ENCODE results near the gene GIMAP8. TPM values are rescaled to one million over a fixed set of nuclear protein-coding genes. Genes with fewer than 3 reads are reported as not detected.

Gene GIMAP8
- total RNA-seq, 4 donors from 2014 or later, result 0.38 to 12.2 (median 2.4) TPM

- 62 to 83% methylated on average over 2 to 5 of the region's 7 CpGs for WGBS, 2 donors
- Histone ChIP-seq H3K4me1 (peaks cover 2 to 18% (median 10%) of the 10 kb centered on the region in 3 donors), H3K36me3 (no peaks in the 10 kb centered on the region), H3K27me3 (no peaks in the 10 kb centered on the region), H3K4me3 (no peak overlapping the region), H3K27ac (no peak overlapping the region), H3K9me3 (peaks cover 0 to 12% (median 9%) of the 10 kb centered on the region in 3 donors)
- TF ChIP-seq CTCF (IDR thresholded peaks at IDR 0.05) (no peak), POLR2A (IDR thresholded peaks at IDR 0.05) (no peak)
- no peak for DNase-seq
- intact Hi-C loops (cut with DNase I), result loop anchor here (5.0 kb wide), 1 partner anchor 312 kb away; no protein-coding TSS in a partner anchor
Observed at GRCh38 chr7:150444674-150445365, 5.6 kb upstream of the GIMAP8 start.

GRCh38 chr7:150446288-150446938 is 4.0 kb upstream of the GIMAP8 start:
- no peak overlapping the region for H3K4me3 ChIP-seq
- TF ChIP-seq POLR2A (IDR thresholded peaks at IDR 0.05) (no peak), CTCF (IDR thresholded peaks at IDR 0.05) (no peak)
- peaks cover 0 to 9% (median 9%) of the 10 kb centered on the region in 3 donors for H3K9me3 ChIP-seq
- DNase-seq, result no peak
- intact Hi-C loops (cut with DNase I), result loop anchor here (5.0 kb wide), 1 partner anchor 311 kb away; no protein-coding TSS in a partner anchor
- H3K27ac ChIP-seq, result no peak overlapping the region
- no peaks in the 10 kb centered on the region for H3K36me3 ChIP-seq
- 45 to 72% methylated on average over 2 of the region's 2 CpGs for WGBS, 2 donors
- peaks cover 2 to 20% (median 10%) of the 10 kb centered on the region in 3 donors for H3K4me1 ChIP-seq
- H3K27me3 ChIP-seq, result peaks cover 0 to 11% (median 0%) of the 10 kb centered on the region in 4 donors

- TF ChIP-seq POLR2A (IDR thresholded peaks at IDR 0.05), result no peak
- Histone ChIP-seq H3K4me1 (peaks cover 2 to 20% (median 10%) of the 10 kb centered on the region in 3 donors), H3K9me3 (no peaks in the 10 kb centered on the region), H3K27me3 (peaks cover 0 to 18% (median 0%) of the 10 kb centered on the region in 4 donors), H3K27ac (no peak overlapping the region), H3K4me3 (no peak overlapping the region), H3K36me3 (no peaks in the 10 kb centered on the region)
- WGBS, 2 donors, result 72 to 79% methylated on average over 25 to 32 of the region's 32 CpGs
- intact Hi-C loops (cut with DNase I), result loop anchor here (5.0 kb wide), 1 partner anchor 309 kb away; no protein-coding TSS in a partner anchor
- DNase-seq, result no peak
Observed at GRCh38 chr7:150447966-150448788, 2.3 kb upstream of the GIMAP8 start.

GRCh38 chr7:150448789-150449147 is 1.7 kb upstream of the GIMAP8 start:
- Histone ChIP-seq H3K4me1 (peaks cover 2 to 20% (median 10%) of the 10 kb centered on the region in 3 donors), H3K27ac (peak overlapping the region in 3 of 4 donors; percentile 50 to 85 (median 84)), H3K4me3 (no peak overlapping the region), H3K9me3 (no peaks in the 10 kb centered on the region), H3K36me3 (no peaks in the 10 kb centered on the region), H3K27me3 (peaks cover 0 to 18% (median 0%) of the 10 kb centered on the region in 4 donors)
- 0% methylated on average over 4 to 6 of the region's 6 CpGs for WGBS, 2 donors
- TF ChIP-seq CTCF (IDR thresholded peaks at IDR 0.05) (peak; percentile 79 to 92 (median 84)), POLR2A (IDR thresholded peaks at IDR 0.05) (no peak)
- intact Hi-C loops (cut with DNase I), result loop anchor here (5.0 kb wide), 1 partner anchor 309 kb away; no protein-coding TSS in a partner anchor
- DNase-seq, result peak; percentile 33

- no peak for DNase-seq
- peaks cover 0 to 18% (median 0%) of the 10 kb centered on the region in 4 donors for H3K27me3 ChIP-seq
- WGBS, 2 donors, result 71 to 80% methylated on average over 8 to 9 of the region's 11 CpGs
- H3K36me3 ChIP-seq, result no peaks in the 10 kb centered on the region
- intact Hi-C loops (cut with DNase I), result loop anchor here (5.0 kb wide), 1 partner anchor 308 kb away; no protein-coding TSS in a partner anchor
- no peak overlapping the region for H3K4me3 ChIP-seq
- TF ChIP-seq POLR2A (IDR thresholded peaks at IDR 0.05) (no peak), CTCF (IDR thresholded peaks at IDR 0.05) (no peak)
- H3K4me1 ChIP-seq, result peaks cover 2 to 20% (median 10%) of the 10 kb centered on the region in 3 donors
- no peaks in the 10 kb centered on the region for H3K9me3 ChIP-seq
- H3K27ac ChIP-seq, result peak overlapping the region in 3 of 4 donors; percentile 50 to 85 (median 84)
Observed at GRCh38 chr7:150449206-150449952, 1.1 kb upstream of the GIMAP8 start.
